GM21367 (cell line): ENCODE measurements around the gene SLC10A7.

Source experiments
- ATAC-seq: cut with Tn5 transposase; IDR thresholded peaks from one replicate; pipeline ENCODE4 v1.9.1; 2021; ENCODE audit not compliant: unreplicated experiment

The SLC10A7 gene

GRCh38 chr4:146229406-146229805 lies 292.3 kb downstream of the SLC10A7 start:
- ATAC-seq: no peak

- no peak for ATAC-seq
These were observed 297.3 kb downstream of the SLC10A7 start for GRCh38 chr4:146224326-146224966.

GRCh38 chr4:146222313-146222712 lies 299.4 kb downstream of the SLC10A7 start:
- no peak for ATAC-seq

- no peak for ATAC-seq
These were observed 307.5 kb downstream of the SLC10A7 start, which contains the start of gene REELD1 for GRCh38 chr4:146214238-146214637. Gene REELD1 (plus strand): TSS chr4:146214538. CDS start chr4:146216953, 2,415 bp downstream.

DNA sequence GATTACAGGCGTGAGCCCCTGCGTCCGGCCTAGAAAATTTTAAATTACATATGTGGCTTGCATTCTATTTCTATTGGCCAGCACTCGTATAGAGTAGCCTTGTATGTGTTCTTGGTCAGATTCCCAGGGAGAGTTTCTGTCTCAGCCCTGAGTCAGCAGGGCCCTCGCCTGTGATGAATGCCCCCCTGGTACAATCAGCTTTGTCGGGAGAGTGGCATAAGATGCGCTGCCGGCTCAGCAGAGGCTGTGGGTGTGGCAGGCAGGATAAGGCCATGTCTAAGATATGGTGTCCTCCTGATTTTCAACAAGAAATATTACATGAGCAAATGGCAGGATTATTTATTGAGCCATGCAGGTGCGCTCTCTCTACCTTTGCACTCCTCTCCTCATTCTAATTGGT lies 309.0 kb downstream of the SLC10A7 start:
- no peak for ATAC-seq

DNA sequence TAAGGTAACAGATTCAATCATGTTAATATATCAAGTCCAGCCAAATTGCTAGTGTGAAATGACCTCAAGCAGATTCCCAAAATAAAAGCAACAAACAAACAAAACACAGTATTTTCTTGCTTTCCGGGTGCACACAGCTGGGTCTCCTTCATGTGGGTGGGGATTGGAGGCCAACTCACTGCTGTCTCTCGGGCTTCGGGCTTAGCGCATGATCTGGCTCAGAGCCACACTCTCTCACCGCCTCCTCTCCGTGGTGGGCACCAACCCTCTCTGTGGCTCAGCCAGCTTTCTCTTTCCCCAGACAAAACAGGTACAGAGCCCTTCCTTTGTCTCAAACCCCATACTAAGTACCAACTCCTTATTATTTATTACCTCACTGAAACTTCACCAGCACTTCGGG lies 310.3 kb downstream of the SLC10A7 start:
- ATAC-seq: no peak

DNA sequence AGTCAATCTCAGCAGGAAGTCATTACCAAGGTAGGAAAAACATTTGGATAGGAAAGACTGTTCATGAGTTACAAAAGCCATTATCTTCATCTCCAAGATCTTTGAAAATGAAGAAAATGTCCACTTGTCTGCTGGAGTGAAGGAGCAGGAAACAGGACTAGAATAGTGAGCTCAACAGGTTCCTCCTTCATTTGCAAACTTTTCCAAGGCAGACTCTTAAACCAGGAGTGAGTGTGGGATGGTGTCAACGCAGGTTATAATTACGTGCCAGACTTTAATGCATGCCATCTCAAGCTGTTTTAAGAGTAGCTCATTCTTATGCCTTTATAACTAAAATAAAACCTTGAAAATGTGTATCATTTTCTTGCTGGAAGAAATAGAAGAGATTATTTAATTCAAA lies 310.9 kb downstream of the SLC10A7 start:
- ATAC-seq: no peak

- ATAC-seq: no peak
These were observed 314.3 kb downstream of the SLC10A7 start for GRCh38 chr4:146207410-146207809.
